CD4-positive, alpha-beta T cell (primary cell): ENCODE measurements around the gene PIGL. TPM values are rescaled to one million over a fixed set of nuclear protein-coding genes. Genes with fewer than 3 reads are reported as not detected.

Source experiments
- ATAC-seq: fragments of 200-7000 bp; cut with Tn5 transposase; one replicate; pipeline ENCODE4 v1.10.0; 2022; ENCODE audit warnings: mild to moderate bottlenecking; ENCODE audit not compliant: poor library complexity
- CTCF ChIA-PET: fragments of 350-600 bp; sonication (Branson Sonifier 250); formaldehyde crosslinking; loops from one replicate; lab custom pipeline; 2021; ENCODE audit warnings: antibody characterized with exemption, inconsistent platforms; lab: Charles Lee
- POLR2A ChIA-PET: fragments of 350-600 bp; sonication (Branson Sonifier 250); formaldehyde crosslinking; loops from one replicate; lab custom pipeline; 2021; ENCODE audit warnings: antibody characterized with exemption, inconsistent platforms; lab: Charles Lee
- DNase-seq, 14 experiments: peaks; one replicate each; pipeline ENCODE4 v3.0.0-alpha.2; 2013 to 2020; ENCODE audit warnings: mixed read lengths in 2 of 14
- H3K27ac ChIP-seq, 2 donors: one replicate each; pipeline versions ENCODE4 v1.5.1 to v1.7.0; 2013; ENCODE audit warnings: low read length in 2 of 2, low read depth in 1 of 2, mild to moderate bottlenecking in 1 of 2
- H3K27me3 ChIP-seq, 2 experiments: 1 replicate in 1 of 2; 2 replicates in 1 of 2; pipeline versions ENCODE4 v1.6.1 to v1.7.0; 2013; ENCODE audit warnings: low read length in 2 of 2, control low read depth in 1 of 2, mild to moderate bottlenecking in 1 of 2, moderate library complexity in 1 of 2; ENCODE audit not compliant: insufficient read depth in 2 of 2, control insufficient read depth in 1 of 2
- H3K36me3 ChIP-seq: one replicate; pipeline ENCODE4 v1.6.1; 2013; ENCODE audit warnings: low read length, control low read depth; ENCODE audit not compliant: insufficient read depth
- H3K4me1 ChIP-seq: one replicate; pipeline ENCODE4 v1.6.1; 2013; ENCODE audit warnings: low read length, control low read depth; ENCODE audit not compliant: insufficient read depth
- H3K4me3 ChIP-seq: one replicate; pipeline ENCODE4 v1.5.1; 2013; ENCODE audit warnings: mild to moderate bottlenecking, low read length, moderate library complexity
- H3K9me3 ChIP-seq, 2 experiments: 1 replicate in 1 of 2; 2 replicates in 1 of 2; pipeline versions ENCODE4 v1.6.1 to v1.7.0; 2013; ENCODE audit warnings: low read length in 2 of 2, mild to moderate bottlenecking in 2 of 2, control low read depth in 1 of 2, moderate library complexity in 1 of 2; ENCODE audit not compliant: control insufficient read depth in 1 of 2, insufficient read depth in 1 of 2
- H3K27ac Mint-ChIP-seq: one replicate; pipeline ENCODE4 v1.8.0; 2020; ENCODE audit warnings: mixed read lengths
- H3K27me3 Mint-ChIP-seq: one replicate; pipeline ENCODE4 v1.8.0; 2021; ENCODE audit warnings: mixed read lengths
- H3K36me3 Mint-ChIP-seq: one replicate; pipeline ENCODE4 v1.8.0; 2021; ENCODE audit warnings: low read depth, mixed read lengths
- H3K4me1 Mint-ChIP-seq: one replicate; pipeline ENCODE4 v1.8.0; 2021; ENCODE audit warnings: low read depth, mixed read lengths
- H3K4me3 Mint-ChIP-seq: one replicate; pipeline ENCODE4 v1.8.0; 2020; ENCODE audit warnings: mild to moderate bottlenecking, mixed read lengths
- H3K9me3 Mint-ChIP-seq: one replicate; pipeline ENCODE4 v1.8.0; 2020; ENCODE audit warnings: mixed read lengths
- CTCF ChIP-seq: fragments of 200-600 bp; IDR thresholded peaks from one replicate; pipeline ENCODE4 v1.8.0; 2022; ENCODE audit warnings: antibody characterized with exemption, mild to moderate bottlenecking
- intact Hi-C, 2 experiments: fragments of 100-400 bp; cut with DNase I in 1 of 2; cut with micrococcal nuclease in 1 of 2; formaldehyde crosslinking; loops; one replicate each; pipeline versions ENCODE4 v1.15.1 to v1.9.0; 2023 to 2025; cut with DNase I, micrococcal nuclease
- total RNA-seq, 174 experiments: library from RNA in 2 of 174; stranded (reverse) in 2 of 174; gene quantifications; one replicate each; pipeline ENCODE4 v1.2.3 and lab custom pipeline; 2021 to 2026

PIGL gene
- total RNA-seq, 2 experiments from 2014 or later: 48.4 to 49.0 TPM

- H3K4me1 ChIP-seq: peaks cover 25% of the 10 kb centered on the region
- intact Hi-C loops: no loop called here
- ATAC-seq: no peak
- peak overlapping the region; percentile 69 for H3K27ac Mint-ChIP-seq
- CTCF ChIA-PET: interaction anchor here (1.4 kb wide), 1 partner anchor 16 kb away, joined by 3 read pairs; no protein-coding TSS in a partner anchor
- peaks cover 4% of the 10 kb centered on the region for H3K36me3 Mint-ChIP-seq
- peak overlapping the region; percentile 60 for H3K4me3 Mint-ChIP-seq
- no peak for TF ChIP-seq CTCF
- H3K4me3 ChIP-seq: no peak overlapping the region
- no peak for DNase-seq
- no peaks in the 10 kb centered on the region for H3K27me3 ChIP-seq
- no peaks in the 10 kb centered on the region for H3K27me3 Mint-ChIP-seq
- no peaks in the 10 kb centered on the region for H3K9me3 ChIP-seq
- POLR2A ChIA-PET: no interaction called here
- H3K9me3 Mint-ChIP-seq: no peaks in the 10 kb centered on the region
- H3K4me1 Mint-ChIP-seq: peaks cover 28% of the 10 kb centered on the region
- no peaks in the 10 kb centered on the region for H3K36me3 ChIP-seq
- no peak overlapping the region for H3K27ac ChIP-seq
Observed at GRCh38 chr17:16269658-16270057, 52.6 kb downstream of the PIGL start.

- Histone ChIP-seq H3K27me3 (no peaks in the 10 kb centered on the region), H3K27ac (no peak overlapping the region), H3K4me3 (no peak overlapping the region), H3K36me3 (no peaks in the 10 kb centered on the region), H3K9me3 (peaks cover 0 to 3% of the 10 kb centered on the region in 2 experiments), H3K4me1 (peaks cover 22% of the 10 kb centered on the region)
- no peak for TF ChIP-seq CTCF
- no peaks in the 10 kb centered on the region for H3K27me3 Mint-ChIP-seq
- no peak overlapping the region for H3K4me3 Mint-ChIP-seq
- peaks cover 24% of the 10 kb centered on the region for H3K36me3 Mint-ChIP-seq
- intact Hi-C loops: no loop called here
- H3K27ac Mint-ChIP-seq: no peak overlapping the region
- no peak for DNase-seq
- peaks cover 3% of the 10 kb centered on the region for H3K9me3 Mint-ChIP-seq
- no peak for ATAC-seq
- ChIA-PET POLR2A (interaction anchor here (1.3 kb wide), 1 partner anchor 11 kb away, joined by 3 read pairs; no protein-coding TSS in a partner anchor), CTCF (no interaction called here)
- peaks cover 22% of the 10 kb centered on the region for H3K4me1 Mint-ChIP-seq
Observed at GRCh38 chr17:16272111-16272840, 55.3 kb downstream of the PIGL start.

- POLR2A ChIA-PET: interaction anchor here (1.3 kb wide), 1 partner anchor 12 kb away, joined by 3 read pairs; no protein-coding TSS in a partner anchor
- intact Hi-C loops: no loop called here
- no peak for ATAC-seq
- Histone ChIP-seq H3K9me3 (peaks cover 0 to 3% of the 10 kb centered on the region in 2 experiments), H3K4me3 (no peak overlapping the region), H3K36me3 (peaks cover 2% of the 10 kb centered on the region), H3K27me3 (no peaks in the 10 kb centered on the region), H3K4me1 (peaks cover 9% of the 10 kb centered on the region), H3K27ac (no peak overlapping the region)
- Mint-ChIP-seq H3K4me1 (peaks cover 10% of the 10 kb centered on the region), H3K4me3 (no peak overlapping the region), H3K27me3 (no peaks in the 10 kb centered on the region), H3K36me3 (peaks cover 36% of the 10 kb centered on the region), H3K9me3 (peaks cover 3% of the 10 kb centered on the region), H3K27ac (no peak overlapping the region)
- no peak for TF ChIP-seq CTCF
- CTCF ChIA-PET: interaction anchor here (1.4 kb wide), 1 partner anchor 13 kb away, joined by 3 read pairs; no protein-coding TSS in a partner anchor
- DNase-seq: no peak
Observed at GRCh38 chr17:16273499-16273898, 56.5 kb downstream of the PIGL start.
